Measurements from ENCODE around the gene PPP1R3G.

GRCh38 chr6:5107341-5107740 lies 22.2 kb downstream of the PPP1R3G start:
- TF ChIP-seq CTCF (conservative IDR thresholded peaks at IDR 0.05 in 1 of 2, IDR thresholded peaks at IDR 0.05 in 1 of 2; ENCODE audit: extremely low read depth in 1 of 2, insufficient read depth in 1 of 2, low read depth in 1 of 2, low read length in 2 of 2) (no peak), EZH2 (IDR thresholded peaks at IDR 0.05; ENCODE audit: borderline replicate concordance, low read length) (no peak)
